HepG2 (cell line): ENCODE results near the gene ANKRD52. TPM values are rescaled to one million over a fixed set of nuclear protein-coding genes. Genes with fewer than 3 reads are reported as not detected.

Source experiments
- ADNP ChIP-seq: sonication (generic); formaldehyde crosslinking; IDR thresholded peaks from 2 replicates; pipeline ENCODE4 v1.4.0; 2020; ENCODE audit warnings: missing genetic modification reagents
- FOXO4 ChIP-seq: sonication (generic); formaldehyde crosslinking; conservative IDR thresholded peaks from 2 replicates; pipeline ENCODE4 v1.8.1; 2023; ENCODE audit warnings: missing genetic modification reagents
- GATAD2A ChIP-seq: IDR thresholded peaks from 2 replicates; pipeline ENCODE4 v1.6.1; 2016
- HDAC6 ChIP-seq: fragments of 200-600 bp; sonication (generic); IDR thresholded peaks from 2 replicates; pipeline ENCODE4 v1.7.0; 2017; ENCODE audit warnings: mild to moderate bottlenecking, antibody characterized with exemption, low read length, low read depth
- MAF1 ChIP-seq: sonication (generic); formaldehyde crosslinking; IDR thresholded peaks from 2 replicates; pipeline ENCODE4 v1.5.0; 2020; ENCODE audit warnings: missing genetic modification reagents, borderline replicate concordance
- NCOR1 ChIP-seq: fragments of 200-600 bp; sonication (generic); IDR thresholded peaks from 2 replicates; pipeline ENCODE4 v1.7.0; 2017; ENCODE audit warnings: antibody characterized with exemption, low read length, borderline replicate concordance
- POLR2AphosphoS5 ChIP-seq: IDR thresholded peaks from 2 replicates; pipeline ENCODE4 v1.6.1; 2012; ENCODE audit warnings: low read depth, low read length
- RFXAP ChIP-seq: sonication (generic); formaldehyde crosslinking; IDR thresholded peaks from 2 replicates; pipeline ENCODE4 v1.4.0; 2020; ENCODE audit warnings: missing genetic modification reagents, borderline replicate concordance
- SNAPC4 ChIP-seq: sonication (generic); formaldehyde crosslinking; IDR thresholded peaks from 2 replicates; pipeline ENCODE4 v1.4.0; 2020; ENCODE audit warnings: mild to moderate bottlenecking, missing genetic modification reagents
- TGIF2 ChIP-seq: IDR thresholded peaks from 2 replicates; pipeline ENCODE4 v1.6.1; 2016; ENCODE audit warnings: control low read depth, missing compliant biosample characterization
- YEATS4 ChIP-seq: sonication (generic); formaldehyde crosslinking; IDR thresholded peaks from 2 replicates; pipeline ENCODE4 v1.4.0; 2020; ENCODE audit warnings: missing genetic modification reagents, borderline replicate concordance
- ZMYM3 ChIP-seq: sonication (generic); formaldehyde crosslinking; IDR thresholded peaks from 2 replicates; pipeline ENCODE4 v1.5.1; 2020; ENCODE audit warnings: mild to moderate bottlenecking, missing genetic modification reagents
- ZNF282 ChIP-seq: fragments of 450-650 bp; IDR thresholded peaks from 2 replicates; pipeline ENCODE4 v1.6.1; 2018; ENCODE audit not compliant: partially characterized antibody
- ZNF432 ChIP-seq: sonication (generic); formaldehyde crosslinking; IDR thresholded peaks from 2 replicates; pipeline ENCODE4 v1.5.0; 2020; ENCODE audit warnings: missing genetic modification reagents, mild to moderate bottlenecking, borderline replicate concordance
- ZNF446 ChIP-seq: sonication (generic); formaldehyde crosslinking; IDR thresholded peaks from 2 replicates; pipeline ENCODE4 v1.5.0; 2020; ENCODE audit warnings: mild to moderate bottlenecking, missing genetic modification reagents
- ZNF580 ChIP-seq: IDR thresholded peaks from 2 replicates; pipeline ENCODE4 v1.6.1; 2016; ENCODE audit warnings: low read depth, borderline replicate concordance
- ZNF598 ChIP-seq: sonication (generic); formaldehyde crosslinking; IDR thresholded peaks from 2 replicates; pipeline ENCODE4 v1.5.1; 2020; ENCODE audit warnings: mild to moderate bottlenecking, missing genetic modification reagents, borderline replicate concordance
- polyA plus RNA-seq, 8 experiments: library from polyadenylated mRNA; depleted of rRNA in 3 of 8; stranded (reverse) in 7 of 8; unstranded in 1 of 8; fragments of >200 nt; fragmentation: Illumina TruSeq in 4 of 8; extraction: Trizol in 4 of 8; gene quantifications; 2 replicates each; pipeline versions ENCODE4 v1.2.1 to v1.2.3, GENCODE V29; 2011 to 2016; ENCODE audit warnings: low read depth in 4 of 8, missing spikeins in 1 of 8, mixed read lengths in 1 of 8; ENCODE audit not compliant: insufficient read depth in 1 of 8
- total RNA-seq, 5 experiments: library from RNA; depleted of rRNA; stranded (reverse); fragments of >200 nt; fragmentation: Illumina TruSeq; extraction: Trizol; gene quantifications; 2 replicates each; pipeline ENCODE4 v1.2.3, GENCODE V29; 2016; ENCODE audit warnings: low read depth in 1 of 5
- TF ChIP-seq, protein P1 (sequence below): sonication (generic); formaldehyde crosslinking; IDR thresholded peaks from 2 replicates; pipeline ENCODE4 v1.4.0; 2020; ENCODE audit warnings: missing genetic modification reagents
- TF ChIP-seq, protein P2 (sequence below): sonication (generic); formaldehyde crosslinking; IDR thresholded peaks from 2 replicates; pipeline ENCODE4 v1.4.0; 2020; ENCODE audit warnings: missing genetic modification reagents, mild to moderate bottlenecking, borderline replicate concordance

ANKRD52 gene
- total and polyA plus RNA-seq, 2 of the 13 experiments (the other 11 are each of a cell fraction or from before 2014, with no cell fraction given): 7.8 to 9.2 TPM

DNA sequence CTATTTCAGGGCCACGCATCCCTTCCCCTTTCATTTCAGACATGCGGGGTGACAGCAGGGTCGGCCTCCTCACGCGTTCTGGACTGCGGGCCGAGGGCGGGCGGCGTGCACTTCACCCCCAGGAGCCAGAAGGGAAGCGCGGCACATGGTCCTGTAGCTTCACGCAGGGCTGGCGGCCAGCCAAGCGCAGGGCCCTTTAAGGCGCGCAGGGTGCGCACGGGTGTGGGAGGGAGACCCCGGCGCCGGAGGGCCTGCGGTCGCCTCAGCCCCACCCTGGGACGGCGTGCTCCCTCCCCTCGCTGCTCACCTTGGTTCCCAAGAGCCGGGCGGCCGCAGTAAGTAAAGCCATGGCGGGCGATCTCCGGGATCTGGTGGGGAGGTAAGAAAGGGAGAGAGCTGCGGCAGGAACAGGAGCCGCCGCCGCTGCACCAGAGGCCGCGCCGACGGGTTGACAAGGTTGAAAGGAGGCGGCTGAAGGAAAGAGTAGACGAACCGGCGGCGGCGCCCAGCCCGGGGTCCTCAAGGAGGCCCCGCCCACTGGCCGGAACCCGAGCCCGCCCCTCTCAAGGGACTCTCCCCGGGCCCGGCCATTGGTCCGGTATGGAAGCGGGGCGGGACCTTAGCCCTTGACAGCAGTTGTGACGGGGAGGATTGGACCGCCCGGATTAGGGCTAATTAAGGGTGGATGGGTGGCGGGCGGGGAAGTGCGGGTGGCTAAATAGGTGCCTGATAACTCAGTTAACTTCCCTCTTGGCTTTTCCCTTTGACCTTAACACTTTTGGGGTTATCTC, 41.9 kb upstream of the ANKRD52 start, which contains the start of gene CS (continued):
- TF ChIP-seq ZNF580: no peak
- TF ChIP-seq, protein P1, sequence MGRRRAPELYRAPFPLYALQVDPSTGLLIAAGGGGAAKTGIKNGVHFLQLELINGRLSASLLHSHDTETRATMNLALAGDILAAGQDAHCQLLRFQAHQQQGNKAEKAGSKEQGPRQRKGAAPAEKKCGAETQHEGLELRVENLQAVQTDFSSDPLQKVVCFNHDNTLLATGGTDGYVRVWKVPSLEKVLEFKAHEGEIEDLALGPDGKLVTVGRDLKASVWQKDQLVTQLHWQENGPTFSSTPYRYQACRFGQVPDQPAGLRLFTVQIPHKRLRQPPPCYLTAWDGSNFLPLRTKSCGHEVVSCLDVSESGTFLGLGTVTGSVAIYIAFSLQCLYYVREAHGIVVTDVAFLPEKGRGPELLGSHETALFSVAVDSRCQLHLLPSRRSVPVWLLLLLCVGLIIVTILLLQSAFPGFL: no peak
- TF ChIP-seq, protein P2, sequence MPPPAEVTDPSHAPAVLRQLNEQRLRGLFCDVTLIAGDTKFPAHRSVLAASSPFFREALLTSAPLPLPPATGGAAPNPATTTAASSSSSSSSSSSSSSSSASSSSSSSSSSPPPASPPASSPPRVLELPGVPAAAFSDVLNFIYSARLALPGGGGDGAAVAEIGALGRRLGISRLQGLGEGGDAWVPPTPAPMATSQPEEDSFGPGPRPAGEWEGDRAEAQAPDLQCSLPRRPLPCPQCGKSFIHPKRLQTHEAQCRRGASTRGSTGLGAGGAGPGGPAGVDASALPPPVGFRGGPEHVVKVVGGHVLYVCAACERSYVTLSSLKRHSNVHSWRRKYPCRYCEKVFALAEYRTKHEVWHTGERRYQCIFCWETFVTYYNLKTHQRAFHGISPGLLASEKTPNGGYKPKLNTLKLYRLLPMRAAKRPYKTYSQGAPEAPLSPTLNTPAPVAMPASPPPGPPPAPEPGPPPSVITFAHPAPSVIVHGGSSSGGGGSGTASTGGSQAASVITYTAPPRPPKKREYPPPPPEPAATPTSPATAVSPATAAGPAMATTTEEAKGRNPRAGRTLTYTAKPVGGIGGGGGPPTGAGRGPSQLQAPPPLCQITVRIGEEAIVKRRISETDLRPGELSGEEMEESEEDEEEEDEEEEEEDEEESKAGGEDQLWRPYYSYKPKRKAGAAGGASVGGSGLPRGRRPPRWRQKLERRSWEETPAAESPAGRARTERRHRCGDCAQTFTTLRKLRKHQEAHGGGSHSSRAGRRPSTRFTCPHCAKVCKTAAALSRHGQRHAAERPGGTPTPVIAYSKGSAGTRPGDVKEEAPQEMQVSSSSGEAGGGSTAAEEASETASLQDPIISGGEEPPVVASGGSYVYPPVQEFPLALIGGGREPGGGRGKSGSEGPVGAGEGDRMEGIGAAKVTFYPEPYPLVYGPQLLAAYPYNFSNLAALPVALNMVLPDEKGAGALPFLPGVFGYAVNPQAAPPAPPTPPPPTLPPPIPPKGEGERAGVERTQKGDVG (CRISPR knock-in tag): no peak
- no peak for TF ChIP-seq ZNF446 (CRISPR knock-in tag)
- TF ChIP-seq ZNF432: no peak
- no peak for TF ChIP-seq ADNP (CRISPR knock-in tag)
- TF ChIP-seq FOXO4 (CRISPR knock-in tag): no peak
- peak; percentile 78 for TF ChIP-seq TGIF2
- TF ChIP-seq ZNF598 (CRISPR knock-in tag): no peak
- peak; percentile 52; the same call in 1 of the 2 replicates for TF ChIP-seq SNAPC4 (CRISPR knock-in tag)
- TF ChIP-seq HDAC6: no peak
- TF ChIP-seq POLR2AphosphoS5: peak; percentile 61
- TF ChIP-seq YEATS4 (CRISPR knock-in tag): no peak
- TF ChIP-seq MAF1 (CRISPR knock-in tag): no peak
- no peak for TF ChIP-seq NCOR1
- no peak for TF ChIP-seq ZNF282
- no peak for TF ChIP-seq RFXAP (CRISPR knock-in tag)
- 0 out of 2 replicates have a peak, but pooled peaks have one; percentile 22 for TF ChIP-seq GATAD2A
- no peak for TF ChIP-seq ZMYM3 (CRISPR knock-in tag)
